LNCAP (cell line): Measurements from ENCODE around the gene AJAP1.

ENCODE experiments used
- TF ChIP-seq, protein P1 (sequence below): fragments of 450-650 bp; IDR thresholded peaks from 2 replicates; pipeline ENCODE4 v1.5.1; 2017; ENCODE audit warnings: mild to moderate bottlenecking

AJAP1 gene

DNA sequence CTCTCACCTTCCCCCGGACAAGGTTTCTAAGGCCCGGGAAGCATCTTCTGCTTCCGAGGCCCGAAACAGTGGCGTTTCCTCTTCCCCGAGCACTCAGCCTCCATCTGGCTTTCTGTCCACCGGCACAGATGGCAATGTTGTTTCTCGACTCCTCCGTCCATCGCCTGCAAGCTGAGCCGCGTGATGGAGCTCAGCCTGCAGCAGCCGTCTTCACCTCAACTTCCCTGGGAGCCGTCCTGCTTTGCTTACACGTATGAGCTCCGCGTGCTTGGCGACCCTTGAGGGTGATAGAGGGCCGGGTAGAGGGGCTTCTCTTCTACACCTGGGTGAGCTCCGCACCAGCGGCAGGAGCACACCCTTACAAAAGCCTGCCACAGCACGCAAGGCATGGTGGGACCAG is 80.4 kb downstream of the AJAP1 start:
- TF ChIP-seq, protein P1, sequence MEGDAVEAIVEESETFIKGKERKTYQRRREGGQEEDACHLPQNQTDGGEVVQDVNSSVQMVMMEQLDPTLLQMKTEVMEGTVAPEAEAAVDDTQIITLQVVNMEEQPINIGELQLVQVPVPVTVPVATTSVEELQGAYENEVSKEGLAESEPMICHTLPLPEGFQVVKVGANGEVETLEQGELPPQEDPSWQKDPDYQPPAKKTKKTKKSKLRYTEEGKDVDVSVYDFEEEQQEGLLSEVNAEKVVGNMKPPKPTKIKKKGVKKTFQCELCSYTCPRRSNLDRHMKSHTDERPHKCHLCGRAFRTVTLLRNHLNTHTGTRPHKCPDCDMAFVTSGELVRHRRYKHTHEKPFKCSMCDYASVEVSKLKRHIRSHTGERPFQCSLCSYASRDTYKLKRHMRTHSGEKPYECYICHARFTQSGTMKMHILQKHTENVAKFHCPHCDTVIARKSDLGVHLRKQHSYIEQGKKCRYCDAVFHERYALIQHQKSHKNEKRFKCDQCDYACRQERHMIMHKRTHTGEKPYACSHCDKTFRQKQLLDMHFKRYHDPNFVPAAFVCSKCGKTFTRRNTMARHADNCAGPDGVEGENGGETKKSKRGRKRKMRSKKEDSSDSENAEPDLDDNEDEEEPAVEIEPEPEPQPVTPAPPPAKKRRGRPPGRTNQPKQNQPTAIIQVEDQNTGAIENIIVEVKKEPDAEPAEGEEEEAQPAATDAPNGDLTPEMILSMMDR, result no peak

DNA sequence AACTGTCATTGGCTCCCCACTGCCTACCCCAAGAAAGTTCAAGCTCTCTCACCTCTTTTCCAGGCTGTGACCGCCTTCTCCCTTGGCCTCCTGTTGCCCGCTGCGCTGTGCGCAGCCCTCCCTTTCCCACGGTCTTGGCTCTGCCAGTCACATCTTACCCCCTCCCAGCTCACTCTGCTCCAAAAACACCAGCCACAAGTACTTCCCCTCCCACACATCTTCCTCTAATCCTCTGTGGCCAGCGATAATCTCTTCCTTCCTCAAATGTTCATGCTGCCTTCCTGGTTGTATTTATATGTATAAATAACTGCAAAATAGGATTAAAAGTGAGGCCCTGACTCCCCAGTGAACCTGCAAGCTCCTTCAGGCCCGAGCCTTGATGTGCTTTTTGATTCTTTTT is 81.8 kb downstream of the AJAP1 start:
- TF ChIP-seq, protein P1, result no peak

DNA sequence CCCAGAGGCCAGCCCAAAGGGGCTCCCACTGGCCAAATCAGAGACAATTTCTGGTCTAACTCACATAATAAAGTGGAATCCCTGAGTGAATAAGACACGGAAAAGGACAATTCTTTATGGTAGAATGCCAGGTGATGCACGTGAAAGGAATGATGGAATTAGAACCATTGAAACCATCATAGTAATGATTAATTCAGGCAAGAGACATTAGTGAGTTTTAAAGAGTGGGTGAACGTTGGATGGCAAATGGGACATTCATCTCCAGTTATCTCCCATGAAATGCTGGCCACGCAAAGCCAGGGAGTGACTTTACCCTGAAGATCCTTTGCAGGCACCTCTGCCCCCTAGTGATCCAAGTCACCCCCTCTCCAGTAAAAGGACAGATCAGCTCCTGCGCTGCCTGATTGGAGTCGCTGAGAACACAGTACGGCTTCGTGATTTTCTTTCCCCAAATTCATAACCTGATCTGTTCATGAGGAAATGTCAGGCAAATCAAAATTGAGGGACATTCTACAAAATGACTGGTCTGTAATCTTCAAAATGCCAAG is 87.5 kb downstream of the AJAP1 start:
- TF ChIP-seq, protein P1, result no peak

DNA sequence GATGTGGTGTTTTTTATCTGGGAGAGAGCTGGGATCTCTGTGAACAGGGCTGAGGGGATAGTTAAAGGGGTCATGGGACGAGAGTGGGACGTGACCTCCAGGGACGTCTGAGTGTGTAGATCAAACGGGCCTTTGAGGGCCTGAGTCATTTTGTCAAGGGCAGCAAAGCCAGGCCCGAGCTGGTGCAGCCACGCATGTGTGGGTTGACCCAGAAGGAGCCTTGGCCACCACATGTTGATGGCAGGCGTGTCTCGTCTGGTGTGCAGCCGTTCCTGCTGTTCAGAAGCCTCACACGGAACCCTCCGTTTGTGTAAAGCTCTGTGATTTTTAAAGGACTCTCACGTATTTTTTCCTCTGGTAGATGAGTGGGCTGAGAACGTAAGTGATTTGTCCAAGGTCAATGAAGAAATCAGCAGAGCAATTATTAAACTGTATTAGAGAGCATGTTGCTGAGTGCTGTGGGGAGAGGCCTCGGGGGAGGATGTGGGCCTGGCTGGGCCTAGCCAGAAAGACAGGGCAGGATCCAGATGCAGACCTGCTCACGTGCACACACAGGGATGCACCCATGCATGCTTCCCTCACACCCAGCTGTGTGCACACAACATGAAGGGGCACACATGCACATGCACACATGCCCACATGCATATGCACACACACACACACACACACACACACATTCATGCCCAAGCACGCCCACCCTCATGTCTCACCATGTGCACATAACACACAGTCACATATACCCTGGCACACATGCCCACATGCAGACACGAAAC is 89.8 kb downstream of the AJAP1 start:
- TF ChIP-seq, protein P1, result no peak

DNA sequence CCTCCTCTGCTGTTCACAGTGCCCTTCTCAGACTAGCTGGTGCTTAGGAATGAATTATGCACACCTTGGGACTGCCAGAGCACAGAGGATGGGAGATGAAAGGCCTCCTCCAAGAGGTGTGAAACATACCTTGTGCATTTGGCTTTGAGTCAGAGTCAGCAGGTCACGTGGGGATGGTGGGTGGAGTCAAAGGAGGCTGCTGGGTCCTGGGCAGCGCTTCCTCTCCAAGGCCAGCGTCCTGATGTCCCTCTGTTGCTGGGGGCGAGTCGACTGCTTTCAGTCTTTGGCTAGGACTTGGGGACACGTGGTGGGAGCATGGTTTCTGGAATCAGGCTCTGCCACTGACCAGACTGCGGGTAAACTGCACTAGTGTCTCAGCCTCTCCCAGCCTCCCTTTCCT is 91.2 kb downstream of the AJAP1 start:
- TF ChIP-seq, protein P1, result no peak

DNA sequence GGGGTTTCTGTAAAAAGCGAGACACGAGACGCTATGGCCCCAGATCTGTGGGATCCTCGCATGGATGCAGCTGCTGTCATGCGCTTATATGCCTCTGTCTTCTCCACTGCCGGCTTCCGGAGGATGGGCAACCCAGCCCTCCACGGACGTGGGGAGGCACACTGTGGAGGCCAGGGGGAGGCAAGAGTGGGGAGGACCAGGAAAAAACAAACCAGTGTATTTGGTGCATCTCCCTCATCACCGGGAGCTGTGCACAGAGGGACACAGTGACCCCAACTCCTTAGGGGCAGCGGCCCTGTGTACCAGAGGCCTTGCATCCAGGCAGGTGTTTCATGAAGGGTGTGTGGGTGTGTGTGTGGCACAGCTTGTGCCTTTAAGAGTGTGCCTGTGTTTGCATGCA is 95.0 kb downstream of the AJAP1 start:
- TF ChIP-seq, protein P1, result no peak

DNA sequence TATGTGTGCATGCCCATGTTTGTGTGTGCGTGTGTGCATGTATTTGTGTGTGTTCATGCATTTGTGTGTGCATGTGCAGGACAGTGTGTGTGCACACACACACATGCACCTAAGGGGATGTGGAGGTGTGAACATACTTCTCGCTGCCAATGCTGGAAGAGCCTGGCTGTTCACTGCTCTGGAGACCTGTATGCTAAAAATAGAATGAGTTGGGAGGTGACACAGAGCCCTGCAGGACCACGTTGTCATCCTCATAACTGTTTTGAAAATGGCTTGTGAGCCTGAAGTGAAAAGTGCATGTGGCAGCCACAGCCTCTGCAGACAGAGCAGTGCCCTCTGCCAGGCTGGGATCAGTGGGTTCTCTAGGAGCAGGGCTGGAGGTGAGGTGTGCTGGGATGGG is 95.8 kb downstream of the AJAP1 start:
- TF ChIP-seq, protein P1, result no peak

DNA sequence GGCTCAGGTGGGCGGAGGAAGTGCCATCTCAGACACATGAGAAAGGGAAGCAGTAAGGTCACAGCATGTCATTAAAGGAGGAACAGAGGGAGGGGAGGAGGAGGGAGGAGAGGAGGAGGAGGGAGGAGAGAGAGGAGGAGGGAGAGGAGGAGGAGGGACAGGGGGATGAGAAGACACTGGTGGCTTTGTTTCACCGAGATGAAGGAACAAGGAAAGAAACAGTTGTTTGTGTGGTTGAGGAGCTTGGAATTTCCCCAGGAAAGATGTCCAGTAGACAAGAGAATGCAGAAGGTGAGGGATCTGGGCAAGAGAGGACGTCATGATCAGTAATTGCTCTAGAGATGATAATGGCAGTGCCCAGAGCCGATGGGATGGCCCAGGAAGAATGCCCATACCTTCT is 97.7 kb downstream of the AJAP1 start:
- TF ChIP-seq, protein P1, result no peak
